NCI-H2081 (cell line): ENCODE measurements around the gene TMEM89.

Experiments
- DNase-seq, 2 experiments: peaks; one replicate each; lab custom pipeline; 2025; lab: John Stamatoyannopoulos, UW

Gene TMEM89

DNA sequence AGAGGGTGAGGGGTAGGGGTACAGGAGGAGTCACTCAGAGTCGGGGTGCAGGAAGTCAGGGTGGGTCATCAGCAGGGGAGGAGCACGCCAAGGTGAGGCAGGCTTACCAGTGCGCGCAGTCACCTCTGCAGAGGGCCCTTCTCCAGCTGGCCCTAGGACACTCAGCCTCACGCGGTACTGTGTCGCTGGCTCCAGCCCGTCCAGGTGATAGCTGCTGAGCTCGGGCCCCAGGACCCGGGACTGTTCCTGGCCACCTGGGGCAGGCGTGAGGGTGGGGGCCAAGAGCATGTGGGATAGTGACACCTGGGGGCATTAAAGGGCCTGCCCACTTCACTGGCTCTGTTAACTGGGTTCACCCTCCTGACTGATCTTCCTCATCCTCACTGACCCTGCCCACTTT lies 33.9 kb downstream of the TMEM89 start:
- no peak for DNase-seq

DNA sequence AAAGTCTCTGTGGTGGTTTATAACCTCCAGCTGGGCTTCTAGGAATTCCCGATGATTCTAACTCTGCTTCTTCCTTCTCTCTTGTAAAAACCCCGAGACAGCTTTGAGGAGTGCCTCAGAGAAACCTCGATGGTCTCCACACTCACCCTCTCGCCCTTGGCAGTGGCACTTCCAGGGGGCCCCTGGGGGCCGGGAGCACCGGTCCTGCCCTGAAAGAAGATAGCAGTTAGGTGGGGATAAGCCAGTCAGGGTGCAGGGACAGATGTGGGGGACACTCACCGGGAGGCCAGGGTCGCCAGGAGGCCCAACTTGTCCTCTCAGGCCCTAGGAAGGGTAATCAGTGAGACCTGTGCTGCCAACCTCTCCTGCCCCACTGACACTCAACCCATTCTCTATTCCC lies 36.2 kb downstream of the TMEM89 start:
- no peak for DNase-seq

DNA sequence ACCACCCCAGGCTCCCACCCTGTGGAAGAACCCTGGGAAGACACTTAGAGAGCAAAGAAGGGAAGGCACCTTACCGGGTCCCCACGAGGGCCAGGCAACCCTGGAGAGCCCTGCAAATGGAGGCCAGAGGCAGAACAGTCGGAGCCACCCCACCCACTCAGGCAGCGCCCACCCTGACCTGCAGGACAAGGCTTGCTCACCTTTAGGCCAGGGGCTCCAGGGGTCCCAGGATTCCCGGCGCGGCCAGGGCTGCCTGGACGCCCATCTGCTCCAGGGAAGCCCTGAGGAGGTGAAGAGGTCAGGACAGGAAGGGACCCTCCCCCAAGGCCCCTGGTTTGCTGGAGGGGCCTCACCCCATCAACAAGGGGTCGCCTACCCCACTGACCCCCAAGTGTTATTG lies 36.7 kb downstream of the TMEM89 start:
- no peak for DNase-seq

DNA sequence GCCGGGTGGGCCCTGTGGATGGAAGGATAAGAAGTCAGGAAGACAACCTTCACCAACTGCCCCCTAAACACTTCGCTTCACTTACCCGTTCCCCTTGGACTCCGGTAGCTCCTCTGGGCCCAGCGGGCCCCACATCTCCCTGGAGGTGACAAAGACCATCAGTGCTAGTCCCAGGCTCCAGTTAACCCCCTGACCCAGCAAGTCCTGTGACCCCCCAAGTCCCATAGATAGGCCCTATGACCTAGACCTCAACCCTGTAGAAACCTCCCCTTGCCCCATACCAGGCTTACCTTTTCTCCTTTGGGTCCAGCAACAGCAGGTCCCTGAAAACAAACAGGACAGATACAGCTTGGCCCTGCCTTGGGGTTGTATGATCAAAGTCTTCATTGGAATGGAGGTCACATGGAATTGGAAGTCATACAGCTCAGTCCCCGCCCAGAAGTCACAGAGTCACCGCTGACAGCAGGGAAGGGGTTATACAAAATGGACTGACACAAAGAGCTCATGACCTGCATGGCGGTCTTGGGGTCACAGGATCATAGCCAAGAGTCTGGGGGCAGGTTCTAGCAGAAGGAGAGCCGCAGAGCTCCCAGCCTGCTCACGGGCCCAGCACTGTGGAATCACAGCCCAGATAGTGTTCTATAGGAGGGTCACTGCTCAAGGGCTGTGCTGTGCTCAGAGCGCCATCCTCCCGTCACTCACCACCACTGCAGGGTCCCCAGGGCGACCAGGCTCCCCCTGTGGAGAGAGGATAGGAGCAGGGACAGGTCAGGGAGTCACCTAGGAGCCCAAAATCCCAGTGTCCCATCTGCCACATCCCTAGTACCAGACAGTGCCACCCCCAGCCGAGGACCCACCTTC lies 39.7 kb downstream of the TMEM89 start:
- no peak for DNase-seq

- DNase-seq, result no peak
Measured at GRCh38 chr3:48576647-48577046, 44.9 kb downstream of the TMEM89 start.

DNA sequence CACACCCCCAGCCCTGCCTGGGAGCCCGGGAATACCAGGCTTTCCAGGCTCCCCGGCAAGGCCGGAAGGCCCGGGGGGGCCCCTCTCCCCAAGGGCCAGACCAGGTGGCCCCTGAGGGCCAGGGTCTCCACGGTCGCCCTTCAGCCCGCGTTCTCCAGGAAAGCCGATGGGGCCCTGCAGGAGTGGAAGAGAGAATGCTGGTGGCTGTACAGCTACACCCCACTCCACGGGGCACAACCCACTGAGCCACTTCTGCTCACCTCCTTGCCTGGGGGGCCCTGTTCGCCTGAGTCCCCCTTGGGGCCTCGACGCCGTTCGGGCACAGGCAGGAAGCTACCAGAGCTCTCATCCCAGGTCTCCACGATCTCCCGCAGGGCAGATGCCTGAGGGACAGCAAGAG lies 46.2 kb downstream of the TMEM89 start:
- no peak for DNase-seq

DNA sequence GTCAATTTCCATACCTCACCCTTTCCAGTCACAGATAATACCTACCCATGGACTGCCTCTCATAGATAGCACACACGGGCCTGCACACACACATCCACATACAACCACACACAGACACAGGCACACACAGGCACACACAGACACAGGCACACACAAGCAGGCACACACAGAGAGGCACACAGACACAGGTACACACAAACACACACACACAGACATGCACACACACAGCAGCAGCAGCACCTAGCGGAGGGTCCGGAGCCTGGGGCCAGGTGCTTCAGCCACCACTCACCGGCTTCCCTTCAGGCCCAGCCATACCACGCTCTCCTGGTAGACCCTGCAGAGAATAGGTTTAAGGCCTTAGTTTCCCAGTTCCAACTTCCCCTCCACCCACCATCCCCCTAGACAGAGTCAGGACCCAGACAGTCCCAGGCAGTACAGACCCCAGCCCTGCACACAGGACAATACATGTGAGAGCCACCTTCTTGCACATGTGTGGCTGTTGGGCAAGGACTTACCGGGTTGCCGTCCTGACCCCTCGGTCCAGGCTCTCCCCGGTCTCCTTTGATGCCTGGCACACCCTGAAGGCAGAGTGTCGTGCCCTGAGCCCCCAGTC lies 47.5 kb downstream of the TMEM89 start:
- no peak for DNase-seq

DNA sequence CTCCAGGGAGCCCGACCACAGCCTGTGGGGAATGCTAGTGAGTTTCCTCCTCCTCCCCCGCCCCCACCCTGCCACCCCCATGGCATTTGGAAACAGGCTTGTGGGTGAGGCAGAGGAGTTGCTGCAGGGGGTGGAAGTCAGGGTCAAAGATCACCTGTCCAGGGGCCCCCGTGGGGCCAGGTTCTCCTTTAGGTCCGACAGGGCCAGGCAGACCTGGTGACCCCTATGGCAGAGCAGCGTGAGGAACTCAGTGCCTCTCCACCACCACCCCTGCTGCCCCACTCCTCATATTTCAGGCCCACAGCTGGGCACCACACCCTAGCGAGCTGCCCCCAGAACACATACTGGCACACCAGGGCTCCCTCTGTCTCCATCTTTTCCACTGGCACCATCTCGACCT lies 49.1 kb downstream of the TMEM89 start:
- no peak for DNase-seq

DNA sequence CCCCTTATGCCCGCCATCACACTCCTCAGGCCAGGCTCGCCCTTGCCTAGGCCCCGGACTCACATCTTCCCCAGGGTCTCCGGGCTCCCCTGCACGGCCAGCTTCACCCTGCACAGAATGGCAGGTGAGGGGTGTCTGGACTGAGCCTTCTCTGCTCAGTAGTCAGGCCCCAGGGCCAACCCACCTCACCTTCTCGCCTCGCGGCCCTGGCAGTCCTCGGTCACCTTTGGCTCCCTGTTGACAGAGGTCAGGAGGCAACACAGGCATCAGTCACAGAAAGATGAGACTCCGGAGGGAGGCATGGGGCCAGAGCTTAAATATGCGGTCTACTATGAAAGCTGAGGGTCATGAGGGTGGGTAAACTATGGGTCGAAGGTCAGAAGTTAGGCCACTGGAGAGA lies 49.6 kb downstream of the TMEM89 start:
- DNase-seq, result no peak
